Measurements from ENCODE around the gene JCAD. TPM values are rescaled to one million over a fixed set of nuclear protein-coding genes. Genes with fewer than 3 reads are reported as not detected.

JCAD gene, protein sequence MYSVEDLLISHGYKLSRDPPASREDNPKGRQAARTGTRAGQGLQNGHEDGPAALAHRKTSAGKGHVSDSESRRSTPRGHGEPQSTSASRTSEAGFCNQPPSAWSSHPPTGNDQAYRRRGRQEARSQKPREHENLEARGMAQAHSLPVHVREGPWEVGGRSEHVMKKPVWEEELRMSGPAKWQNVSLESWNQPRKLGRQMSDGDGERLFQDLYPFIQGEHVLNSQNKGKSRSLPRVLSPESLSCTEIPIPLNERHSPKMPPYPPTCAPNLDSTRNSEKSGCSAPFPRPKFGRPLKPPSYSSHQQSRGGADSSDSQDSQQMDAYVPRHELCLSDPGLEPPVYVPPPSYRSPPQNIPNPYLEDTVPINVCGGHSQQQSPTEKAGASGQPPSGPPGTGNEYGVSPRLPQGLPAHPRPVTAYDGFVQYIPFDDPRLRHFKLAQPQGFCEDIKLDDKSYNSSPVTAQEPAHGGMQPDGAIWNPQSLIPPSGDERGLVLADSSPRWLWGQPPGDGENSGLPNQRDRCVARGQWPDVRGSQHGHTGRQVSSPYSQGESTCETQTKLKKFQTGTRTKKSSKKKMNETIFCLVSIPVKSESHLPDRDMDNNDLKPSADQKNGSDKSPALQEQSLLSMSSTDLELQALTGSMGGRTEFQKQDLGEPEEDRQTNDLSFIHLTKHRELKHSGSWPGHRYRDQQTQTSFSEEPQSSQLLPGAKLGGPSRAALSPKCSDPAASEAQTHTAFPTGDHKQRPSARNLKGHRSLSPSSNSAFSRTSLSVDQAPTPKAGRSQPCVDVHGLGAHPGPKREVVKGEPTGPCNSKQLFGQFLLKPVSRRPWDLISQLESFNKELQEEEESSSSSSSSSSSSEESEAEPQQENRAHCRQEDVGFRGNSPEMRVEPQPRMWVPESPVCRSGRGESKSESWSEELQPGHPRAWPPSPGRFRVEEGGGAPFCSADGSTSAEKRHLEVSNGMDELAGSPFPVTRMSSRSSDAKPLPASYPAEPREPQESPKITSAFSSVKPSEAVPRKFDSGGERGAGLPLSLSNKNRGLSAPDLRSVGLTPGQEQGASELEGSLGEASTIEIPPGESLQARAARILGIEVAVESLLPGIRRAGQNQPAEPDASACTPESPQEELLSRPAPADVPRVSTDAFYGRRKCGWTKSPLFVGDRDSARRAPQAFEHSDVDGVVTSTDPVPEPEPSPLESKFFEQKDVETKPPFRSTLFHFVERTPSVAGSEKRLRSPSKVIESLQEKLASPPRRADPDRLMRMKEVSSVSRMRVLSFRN (N-terminal part only)
- 15.2 to 18.6 TPM (median 17.3 TPM) in 5 replicates for total RNA-seq (2022; extraction: Qiagen RNA extraction)

DNA sequence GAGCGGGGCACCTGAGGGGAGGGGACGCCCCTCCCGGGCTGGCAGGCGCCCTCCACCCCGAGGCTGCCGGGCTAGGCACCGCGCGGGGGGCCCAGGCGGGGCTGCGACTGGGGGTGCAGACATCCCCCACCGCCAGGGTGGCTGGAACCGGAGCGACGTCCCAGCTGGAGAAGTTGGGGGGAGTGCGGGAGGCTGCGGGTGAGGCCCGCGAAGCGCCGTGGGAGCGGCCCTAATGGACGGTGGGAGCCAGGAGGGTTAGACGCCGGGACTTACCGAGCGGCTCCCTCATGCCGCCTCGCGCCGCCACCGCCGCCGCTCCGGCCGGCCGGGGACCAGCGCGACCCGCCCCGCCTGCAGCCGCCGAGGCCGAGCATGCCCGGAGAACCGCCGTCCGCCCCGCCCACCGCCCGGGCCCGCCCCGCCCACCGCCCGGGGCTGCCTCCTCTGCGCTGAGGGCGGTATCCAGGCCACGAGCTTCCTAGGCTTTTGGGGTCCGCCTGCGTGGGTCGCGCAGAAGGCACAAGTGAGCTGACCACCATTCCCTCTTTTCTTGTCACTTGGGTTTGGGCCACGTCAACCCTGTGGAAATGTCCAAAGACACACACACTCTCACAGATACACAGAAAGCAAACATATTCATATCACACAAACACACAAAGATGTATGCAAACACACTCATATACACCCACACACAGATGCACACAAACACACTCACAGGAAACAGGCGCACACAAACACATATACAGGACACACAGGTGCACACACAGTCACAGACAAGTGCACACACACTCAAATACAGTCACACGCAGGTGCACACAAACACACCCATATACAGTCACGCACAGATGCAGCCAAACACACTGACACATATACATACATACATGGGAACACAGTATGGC, at the start of gene JCAD:
Gene JCAD, minus strand, starts transcription at position 378 of the 899 bp plus-strand sequence. CDS start 11,774 bp downstream, outside the sequence.

